Measurements from ENCODE around the gene PDZD2. TPM values are rescaled to one million over a fixed set of nuclear protein-coding genes. Genes with fewer than 3 reads are reported as not detected.

Gene PDZD2
- total RNA-seq, 2 donors from 2014 or later = 1.4 to 3.0 TPM

- DNase-seq = no peak
- no peak for ATAC-seq
- peak overlapping the region; percentile 89 for H3K27ac Mint-ChIP-seq
- no peaks in the 10 kb centered on the region for H3K9me3 ChIP-seq (ENCODE audit: control insufficient read depth, low read length, poor library complexity, severe bottlenecking)
- H3K36me3 Mint-ChIP-seq (ENCODE audit: low read depth) = no peaks in the 10 kb centered on the region
- peaks cover 4% of the 10 kb centered on the region for H3K4me1 Mint-ChIP-seq
- peaks cover 12% of the 10 kb centered on the region for H3K27me3 Mint-ChIP-seq
- no peak overlapping the region for H3K4me3 Mint-ChIP-seq
Measured at GRCh38 chr5:31781772-31782171, 142.8 kb downstream of the PDZD2 start.

DNA sequence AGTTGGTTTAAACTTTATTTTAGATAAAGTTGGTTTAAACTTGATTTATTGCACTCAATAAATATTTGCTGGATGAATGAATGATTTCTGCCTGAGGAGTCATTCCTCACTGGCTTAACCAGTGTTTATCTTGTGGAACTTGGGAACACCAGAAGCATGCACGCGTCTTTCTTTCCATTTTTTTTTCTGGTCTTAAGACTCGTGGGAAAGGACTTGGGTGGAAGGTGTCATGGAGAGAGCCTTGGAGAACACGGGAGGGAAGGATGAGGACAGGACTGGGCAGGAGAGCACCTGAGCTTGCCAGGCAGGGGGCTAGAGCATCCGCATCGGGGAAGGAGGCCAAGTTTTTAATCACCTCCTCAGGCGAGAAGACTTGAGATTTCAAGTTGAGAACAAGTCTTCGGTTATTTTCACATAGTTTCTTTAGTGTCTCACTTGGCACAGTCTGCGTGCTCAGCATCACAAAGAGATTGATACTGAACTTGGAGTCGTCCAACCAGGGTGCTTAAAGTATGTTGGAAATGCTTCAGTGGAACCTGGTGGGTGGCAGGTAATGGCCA is 144.2 kb downstream of the PDZD2 start:
- H3K27ac Mint-ChIP-seq = no peak overlapping the region
- no peaks in the 10 kb centered on the region for H3K36me3 Mint-ChIP-seq (ENCODE audit: low read depth)
- peaks cover 12% of the 10 kb centered on the region for H3K27me3 Mint-ChIP-seq

GRCh38 chr5:31783731-31784130 is 144.8 kb downstream of the PDZD2 start:
- ATAC-seq (no peak), DNase-seq (no peak)
- H3K4me3 Mint-ChIP-seq = no peak overlapping the region
- no peak overlapping the region for H3K27ac Mint-ChIP-seq
- peaks cover 12% of the 10 kb centered on the region for H3K27me3 Mint-ChIP-seq
- H3K9me3 ChIP-seq (ENCODE audit: control insufficient read depth, low read length, poor library complexity, severe bottlenecking) = no peaks in the 10 kb centered on the region
- peaks cover 4% of the 10 kb centered on the region for H3K4me1 Mint-ChIP-seq
- no peaks in the 10 kb centered on the region for H3K36me3 Mint-ChIP-seq (ENCODE audit: low read depth)

More for the DNA sequence above, 144.2 kb downstream of the PDZD2 start:
- ATAC-seq (no peak), DNase-seq (no peak)
- Mint-ChIP-seq H3K4me1 (peaks cover 4% of the 10 kb centered on the region), H3K4me3 (no peak overlapping the region)
- H3K9me3 ChIP-seq (ENCODE audit: control insufficient read depth, low read length, poor library complexity, severe bottlenecking) = no peaks in the 10 kb centered on the region

DNA sequence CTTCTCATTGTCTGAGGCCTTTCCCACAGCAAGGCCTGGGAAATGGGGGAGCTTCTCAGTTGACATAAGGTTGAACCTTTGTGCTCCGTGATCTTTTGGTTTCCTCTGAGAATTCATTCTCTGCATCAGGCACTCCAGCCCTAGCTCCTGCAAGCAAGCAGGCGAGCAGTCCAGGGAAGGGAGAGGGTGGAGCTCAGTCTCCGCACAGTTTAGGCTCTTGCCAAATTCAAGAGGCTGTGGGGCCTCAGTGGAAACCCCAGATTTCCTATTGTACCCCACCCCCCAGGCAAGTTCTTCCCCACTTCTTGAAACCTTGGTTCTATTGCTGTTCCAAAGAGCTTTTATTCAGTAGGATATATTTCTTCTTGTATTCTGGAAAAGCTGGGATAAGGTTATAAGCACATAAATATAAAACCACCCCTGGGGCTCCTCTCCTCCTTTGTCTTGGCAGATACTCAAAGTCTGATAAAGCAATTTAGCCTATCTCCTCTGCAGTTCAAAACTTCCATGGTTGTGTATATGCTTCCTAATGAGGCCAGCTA is 147.2 kb downstream of the PDZD2 start:
- H3K27ac Mint-ChIP-seq = no peak overlapping the region
- no peak overlapping the region for H3K4me3 Mint-ChIP-seq
- H3K4me1 Mint-ChIP-seq = no peaks in the 10 kb centered on the region
- H3K27me3 Mint-ChIP-seq = peaks cover 8% of the 10 kb centered on the region
- no peaks in the 10 kb centered on the region for H3K9me3 ChIP-seq (ENCODE audit: control insufficient read depth, low read length, poor library complexity, severe bottlenecking)
- DNase-seq (no peak), ATAC-seq (no peak)
- H3K36me3 Mint-ChIP-seq (ENCODE audit: low read depth) = no peaks in the 10 kb centered on the region

DNA sequence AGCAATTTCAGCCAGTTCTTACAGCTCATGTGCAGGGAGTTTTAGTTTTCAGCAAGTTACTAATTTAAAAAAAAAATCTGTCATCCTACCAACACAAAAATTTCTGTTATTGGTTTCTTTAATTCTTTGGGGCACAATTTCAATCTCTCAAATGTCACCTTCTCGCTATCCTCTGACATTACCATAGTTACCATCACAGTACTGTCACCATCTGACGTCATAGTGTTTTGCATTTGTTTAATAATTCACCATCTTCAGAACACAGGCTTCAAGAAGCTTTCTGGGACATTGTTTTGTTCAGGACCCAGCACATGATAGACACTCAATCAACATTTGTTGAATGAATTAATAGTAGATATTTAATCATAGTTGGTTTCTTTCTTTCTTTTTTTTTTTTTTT is 155.1 kb downstream of the PDZD2 start:
- H3K9me3 ChIP-seq (ENCODE audit: control insufficient read depth, low read length, poor library complexity, severe bottlenecking) = no peaks in the 10 kb centered on the region
- H3K27me3 Mint-ChIP-seq = peaks cover 3% of the 10 kb centered on the region
- peaks cover 4% of the 10 kb centered on the region for H3K4me1 Mint-ChIP-seq
- no peak overlapping the region for H3K4me3 Mint-ChIP-seq
- no peak for ATAC-seq
- DNase-seq = no peak
- no peak overlapping the region for H3K27ac Mint-ChIP-seq
- no peaks in the 10 kb centered on the region for H3K36me3 Mint-ChIP-seq (ENCODE audit: low read depth)

GRCh38 chr5:31798168-31798567 is 159.2 kb downstream of the PDZD2 start:
- H3K4me1 Mint-ChIP-seq = peaks cover 2% of the 10 kb centered on the region
- ATAC-seq (no peak), DNase-seq (no peak)
- H3K9me3 ChIP-seq (ENCODE audit: control insufficient read depth, low read length, poor library complexity, severe bottlenecking) = no peaks in the 10 kb centered on the region
- H3K27ac Mint-ChIP-seq = no peak overlapping the region
- no peak overlapping the region for H3K4me3 Mint-ChIP-seq
- H3K27me3 Mint-ChIP-seq = peaks cover 29% of the 10 kb centered on the region
- H3K36me3 Mint-ChIP-seq (ENCODE audit: low read depth) = no peaks in the 10 kb centered on the region

GRCh38 chr5:31800351-31800750 is 161.4 kb downstream of the PDZD2 start:
- ATAC-seq = no peak
- no peak for DNase-seq
- H3K36me3 Mint-ChIP-seq (ENCODE audit: low read depth) = no peaks in the 10 kb centered on the region
- H3K4me1 Mint-ChIP-seq = peaks cover 2% of the 10 kb centered on the region
- no peaks in the 10 kb centered on the region for H3K9me3 ChIP-seq (ENCODE audit: control insufficient read depth, low read length, poor library complexity, severe bottlenecking)
- no peak overlapping the region for H3K4me3 Mint-ChIP-seq
- no peak overlapping the region for H3K27ac Mint-ChIP-seq
- H3K27me3 Mint-ChIP-seq = peaks cover 29% of the 10 kb centered on the region

- Mint-ChIP-seq H3K36me3 (ENCODE audit: low read depth) (no peaks in the 10 kb centered on the region), H3K4me1 (peaks cover 2% of the 10 kb centered on the region), H3K27ac (no peak overlapping the region), H3K4me3 (no peak overlapping the region), H3K27me3 (peaks cover 15% of the 10 kb centered on the region)
- H3K9me3 ChIP-seq (ENCODE audit: control insufficient read depth, low read length, poor library complexity, severe bottlenecking) = no peaks in the 10 kb centered on the region
- ATAC-seq (no peak), DNase-seq (no peak)
Measured at GRCh38 chr5:31805785-31806400, 167.0 kb downstream of the PDZD2 start.

- H3K9me3 ChIP-seq (ENCODE audit: control insufficient read depth, low read length, poor library complexity, severe bottlenecking) = no peaks in the 10 kb centered on the region
- H3K4me3 Mint-ChIP-seq = no peak overlapping the region
- H3K27me3 Mint-ChIP-seq = peaks cover 10% of the 10 kb centered on the region
- H3K4me1 Mint-ChIP-seq = peaks cover 2% of the 10 kb centered on the region
- no peak overlapping the region for H3K27ac Mint-ChIP-seq
- DNase-seq (no peak), ATAC-seq (no peak)
- H3K36me3 Mint-ChIP-seq (ENCODE audit: low read depth) = no peaks in the 10 kb centered on the region
Measured at GRCh38 chr5:31806561-31806960, 167.6 kb downstream of the PDZD2 start.

DNA sequence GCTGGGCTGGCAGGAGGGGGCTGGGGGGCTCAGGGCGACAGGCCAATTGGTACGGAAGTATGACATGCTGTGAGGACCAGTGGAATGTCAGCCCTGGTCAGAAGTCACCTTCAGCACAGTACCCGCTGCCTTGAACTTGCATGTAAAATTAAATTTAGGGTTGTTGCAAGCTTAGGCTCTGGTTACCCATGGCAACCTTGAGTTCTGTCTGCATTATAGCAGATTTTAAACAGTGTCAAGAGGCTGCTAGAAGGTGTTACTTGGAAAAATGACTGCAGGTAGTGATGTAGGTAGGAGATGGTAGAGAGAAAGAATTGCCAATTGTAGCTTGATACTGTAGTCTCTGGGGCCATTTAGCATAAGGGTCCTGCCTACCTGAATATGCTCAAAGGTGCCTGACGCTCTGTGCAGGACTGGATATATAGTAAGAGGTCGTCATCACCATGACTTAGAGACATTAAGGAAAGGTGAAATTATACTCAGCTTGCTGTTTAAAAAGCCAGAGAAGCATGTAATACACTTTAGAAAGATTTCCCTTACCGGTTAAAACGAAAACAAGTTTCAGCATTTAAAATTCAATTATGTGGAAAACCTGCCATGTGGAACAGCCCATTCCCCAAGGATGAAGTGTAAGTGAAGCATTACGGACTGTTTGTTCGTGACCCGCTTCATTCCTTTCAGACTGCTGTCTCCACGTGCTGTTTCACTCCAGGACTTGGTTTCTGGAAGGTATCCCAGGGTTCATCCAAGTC is 169.0 kb downstream of the PDZD2 start:
- ATAC-seq = no peak
- H3K27ac Mint-ChIP-seq = no peak overlapping the region
- no peaks in the 10 kb centered on the region for H3K4me1 Mint-ChIP-seq
- H3K4me3 Mint-ChIP-seq = no peak overlapping the region
- H3K36me3 Mint-ChIP-seq (ENCODE audit: low read depth) = no peaks in the 10 kb centered on the region
- no peaks in the 10 kb centered on the region for H3K9me3 ChIP-seq (ENCODE audit: control insufficient read depth, low read length, poor library complexity, severe bottlenecking)
- DNase-seq = no peak
- H3K27me3 Mint-ChIP-seq = peaks cover 4% of the 10 kb centered on the region

DNA sequence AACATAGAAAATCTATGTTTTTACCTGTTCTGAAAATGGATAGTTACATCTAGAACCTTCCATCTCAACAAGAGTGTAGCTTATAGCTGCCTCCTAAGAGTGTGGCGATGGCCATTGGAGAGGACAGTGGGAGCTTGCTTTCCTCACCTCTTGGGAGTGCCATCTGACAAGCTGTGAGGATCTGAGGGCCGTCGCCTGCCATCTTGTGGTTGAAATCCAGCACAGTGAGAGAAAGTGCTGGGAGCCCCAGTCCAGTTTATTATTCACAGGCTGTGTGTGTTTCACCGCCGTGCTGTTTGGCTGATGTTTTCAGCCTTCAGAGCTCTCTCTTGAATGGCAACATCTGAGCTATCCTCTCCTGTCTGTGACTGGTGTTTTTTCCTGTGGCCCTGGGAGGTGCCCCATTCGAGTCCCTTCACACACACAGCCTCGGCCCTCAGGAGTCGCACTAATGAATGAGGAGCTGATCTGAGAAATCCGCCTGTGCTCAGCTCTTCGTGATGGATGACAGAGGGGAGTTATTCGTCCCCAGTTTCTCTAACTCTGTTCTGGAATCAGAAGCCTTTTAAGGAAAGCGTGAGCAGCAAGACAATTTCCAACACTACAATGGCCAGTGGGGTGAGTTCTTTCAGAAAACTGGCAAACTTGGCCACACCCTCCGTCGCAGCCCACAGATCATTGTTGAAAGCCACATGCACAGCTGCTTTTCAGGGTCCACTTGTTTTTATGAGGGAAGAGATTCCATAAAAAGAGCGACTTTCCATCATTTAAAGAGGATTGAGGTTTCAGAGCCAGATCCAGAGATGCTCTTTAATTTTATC is 170.3 kb downstream of the PDZD2 start:
- Mint-ChIP-seq H3K36me3 (ENCODE audit: low read depth) (no peaks in the 10 kb centered on the region), H3K4me1 (no peaks in the 10 kb centered on the region), H3K27ac (no peak overlapping the region), H3K27me3 (peaks cover 4% of the 10 kb centered on the region), H3K4me3 (no peak overlapping the region)
- peak; percentile 44 for ATAC-seq
- no peaks in the 10 kb centered on the region for H3K9me3 ChIP-seq (ENCODE audit: control insufficient read depth, low read length, poor library complexity, severe bottlenecking)
- DNase-seq = peak in 1 of 3 donors; percentile 14

DNA sequence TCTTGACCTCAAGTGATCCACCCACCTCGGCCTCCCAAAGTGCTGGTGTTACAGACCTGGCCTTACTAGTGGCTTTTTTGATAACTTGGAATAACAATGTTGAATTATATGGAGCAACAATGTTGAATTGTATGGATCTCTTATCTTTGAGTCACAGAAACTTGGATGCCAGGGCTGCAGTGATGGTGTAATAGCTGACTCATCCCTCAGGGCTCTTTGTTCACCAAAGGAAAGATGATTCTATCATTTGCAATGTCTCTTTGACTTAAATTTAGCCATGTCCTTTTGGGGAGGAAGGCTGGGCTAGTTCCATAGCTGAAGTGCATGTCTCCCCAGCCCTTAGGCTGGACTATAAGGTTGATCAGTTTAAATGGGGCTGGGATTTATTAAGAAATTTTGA is 172.3 kb downstream of the PDZD2 start:
- ATAC-seq (no peak), DNase-seq (no peak)
- no peak overlapping the region for H3K27ac Mint-ChIP-seq
- H3K9me3 ChIP-seq (ENCODE audit: control insufficient read depth, low read length, poor library complexity, severe bottlenecking) = no peaks in the 10 kb centered on the region
- H3K4me3 Mint-ChIP-seq = no peak overlapping the region
- no peaks in the 10 kb centered on the region for H3K36me3 Mint-ChIP-seq (ENCODE audit: low read depth)
- H3K4me1 Mint-ChIP-seq = no peaks in the 10 kb centered on the region
- peaks cover 4% of the 10 kb centered on the region for H3K27me3 Mint-ChIP-seq

DNA sequence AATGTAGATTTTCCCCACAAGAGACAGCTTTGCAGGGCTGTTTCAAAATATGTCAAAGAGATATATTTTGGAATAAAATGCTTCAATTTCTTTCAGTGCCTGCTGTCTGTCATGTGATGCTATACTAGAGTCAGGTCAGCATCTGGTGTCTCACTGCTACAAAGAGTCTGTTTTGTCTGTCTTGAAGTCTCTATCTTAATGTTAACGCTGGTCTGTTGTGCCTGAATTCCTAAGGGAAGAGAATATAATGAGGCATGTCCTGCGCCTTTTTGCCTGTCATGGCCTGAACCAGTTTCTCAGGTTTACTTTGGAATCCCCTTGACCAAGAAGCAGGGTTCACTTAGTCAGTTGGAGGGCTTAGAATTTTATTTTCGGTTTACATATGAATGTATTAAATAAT is 176.4 kb downstream of the PDZD2 start:
- Mint-ChIP-seq H3K27ac (no peak overlapping the region), H3K27me3 (no peaks in the 10 kb centered on the region), H3K4me3 (no peak overlapping the region), H3K4me1 (no peaks in the 10 kb centered on the region), H3K36me3 (ENCODE audit: low read depth) (no peaks in the 10 kb centered on the region)
- no peaks in the 10 kb centered on the region for H3K9me3 ChIP-seq (ENCODE audit: control insufficient read depth, low read length, poor library complexity, severe bottlenecking)
- no peak for ATAC-seq
- DNase-seq = no peak
